H1 (cell line): ENCODE results near the gene KRTAP10-3. TPM values are rescaled to one million over a fixed set of nuclear protein-coding genes. Genes with fewer than 3 reads are reported as not detected.

ENCODE experiments used
- polyA plus RNA-seq, 7 experiments: library from polyadenylated mRNA; depleted of rRNA in 3 of 7; stranded (reverse) in 5 of 7; unstranded in 2 of 7; fragments of >200 nt in 5 of 7; fragments of 200-250 nt in 2 of 7; gene quantifications; 1 replicate in 5 of 7; 2 replicates in 1 of 7; 4 replicates in 1 of 7; pipeline versions ENCODE4 v1.2.1 to v1.2.3, GENCODE V29; 2011 to 2013; ENCODE audit warnings: missing spikeins in 2 of 7, mixed read lengths in 2 of 7
- total RNA-seq: library from RNA; stranded (reverse); fragmentation: NEBNext Ultra II Directional; extraction: Animal tissue kit (Norgen Biotek cat#: 25700); gene quantifications from 2 replicates; pipeline ENCODE4 v1.2.1, GENCODE V29; 2021

The KRTAP10-3 gene
- total and polyA plus RNA-seq, 2 of the 8 experiments (the other 6 are each of a cell fraction or from before 2014, with no cell fraction given): not detected

Other genes starting within 250 kb of the KRTAP10-3 start
- 10.6 and 11.6 TPM in 2 replicates for gene CFAP410, start 219.4 kb downstream of the KRTAP10-3 start, total RNA-seq
- 12.0 and 20.5 TPM in 2 replicates for gene CFAP410, start 219.4 kb downstream of the KRTAP10-3 start, polyA plus RNA-seq (2011; rRNA removed)
- 0.28 and 0.36 TPM in 2 replicates for gene TRPM2, start 205.2 kb downstream of the KRTAP10-3 start, total RNA-seq
- gene TRPM2, start 205.2 kb downstream of the KRTAP10-3 start, polyA plus RNA-seq (2011; rRNA removed): 0.17 and 0.27 TPM in 2 replicates
- gene LRRC3, start 103.3 kb downstream of the KRTAP10-3 start, total RNA-seq: 5.4 and 5.9 TPM in 2 replicates
- gene LRRC3, start 103.3 kb downstream of the KRTAP10-3 start, polyA plus RNA-seq (2011; rRNA removed): 3.1 and 4.7 TPM in 2 replicates
- gene KRTAP10-1, start 18.6 kb downstream of the KRTAP10-3 start, total RNA-seq: not detected in 2 replicates
- gene KRTAP10-1, start 18.6 kb downstream of the KRTAP10-3 start, polyA plus RNA-seq (2011; rRNA removed): 0.08 TPM in 1 of 2 replicates, not detected in the other
- gene KRTAP10-2, start 7.3 kb downstream of the KRTAP10-3 start, total RNA-seq: not detected in 2 replicates
- gene KRTAP10-2, start 7.3 kb downstream of the KRTAP10-3 start, polyA plus RNA-seq (2011; rRNA removed): 0.06 and 0.11 TPM in 2 replicates
- not detected in 2 replicates for gene KRTAP10-4, start 14.9 kb upstream of the KRTAP10-3 start, total RNA-seq
- gene KRTAP10-4, start 14.9 kb upstream of the KRTAP10-3 start, polyA plus RNA-seq (2011; rRNA removed): not detected in 2 replicates
- not detected in 2 replicates for gene KRTAP10-5, start 21.8 kb upstream of the KRTAP10-3 start, total RNA-seq
- gene KRTAP10-5, start 21.8 kb upstream of the KRTAP10-3 start, polyA plus RNA-seq (2011; rRNA removed): 0.08 and 0.09 TPM in 2 replicates
- not detected in 2 replicates for gene KRTAP10-6, start 33.7 kb upstream of the KRTAP10-3 start, total RNA-seq
- 0.12 and 0.33 TPM in 2 replicates for gene KRTAP10-6, start 33.7 kb upstream of the KRTAP10-3 start, polyA plus RNA-seq (2011; rRNA removed)
- not detected in 2 replicates for gene KRTAP10-7, start 41.8 kb upstream of the KRTAP10-3 start, total RNA-seq
- gene KRTAP10-7, start 41.8 kb upstream of the KRTAP10-3 start, polyA plus RNA-seq (2011; rRNA removed): not detected in 2 replicates
- not detected in 2 replicates for gene KRTAP10-8, start 53.3 kb upstream of the KRTAP10-3 start, total RNA-seq
- not detected in 2 replicates for gene KRTAP10-8, start 53.3 kb upstream of the KRTAP10-3 start, polyA plus RNA-seq (2011; rRNA removed)
- gene KRTAP10-9, start 68.3 kb upstream of the KRTAP10-3 start, total RNA-seq: not detected in 2 replicates
- not detected in 2 replicates for gene KRTAP10-9, start 68.3 kb upstream of the KRTAP10-3 start, polyA plus RNA-seq (2011; rRNA removed)
- not detected in 2 replicates for gene KRTAP10-10, start 78.6 kb upstream of the KRTAP10-3 start, total RNA-seq
- not detected in 2 replicates for gene KRTAP10-10, start 78.6 kb upstream of the KRTAP10-3 start, polyA plus RNA-seq (2011; rRNA removed)
- gene KRTAP10-11, start 87.6 kb upstream of the KRTAP10-3 start, total RNA-seq: not detected in 2 replicates
- gene KRTAP10-11, start 87.6 kb upstream of the KRTAP10-3 start, polyA plus RNA-seq (2011; rRNA removed): not detected in 2 replicates
- gene KRTAP12-4, start 95.9 kb upstream of the KRTAP10-3 start, total RNA-seq: not detected in 2 replicates
- 0.75 TPM in 1 of 2 replicates, not detected in the other for gene KRTAP12-4, start 95.9 kb upstream of the KRTAP10-3 start, polyA plus RNA-seq (2011; rRNA removed)
- gene KRTAP12-3, start 99.1 kb upstream of the KRTAP10-3 start, total RNA-seq: not detected in 2 replicates
- not detected in 2 replicates for gene KRTAP12-3, start 99.1 kb upstream of the KRTAP10-3 start, polyA plus RNA-seq (2011; rRNA removed)
- not detected in 2 replicates for gene KRTAP12-2, start 108.1 kb upstream of the KRTAP10-3 start, total RNA-seq
- 0.46 and 0.50 TPM in 2 replicates for gene KRTAP12-2, start 108.1 kb upstream of the KRTAP10-3 start, polyA plus RNA-seq (2011; rRNA removed)
- gene KRTAP12-1, start 123.4 kb upstream of the KRTAP10-3 start, total RNA-seq: 0.73 TPM in 1 of 2 replicates, not detected in the other
- 0.17 and 0.50 TPM in 2 replicates for gene KRTAP12-1, start 123.4 kb upstream of the KRTAP10-3 start, polyA plus RNA-seq (2011; rRNA removed)
- not detected in 2 replicates for gene KRTAP10-12, start 138.4 kb upstream of the KRTAP10-3 start, total RNA-seq
- not detected in 2 replicates for gene KRTAP10-12, start 138.4 kb upstream of the KRTAP10-3 start, polyA plus RNA-seq (2011; rRNA removed)
- 0.58 and 1.1 TPM in 2 replicates for gene TSPEAR, start 152.8 kb upstream of the KRTAP10-3 start, total RNA-seq
- gene TSPEAR, start 152.8 kb upstream of the KRTAP10-3 start, polyA plus RNA-seq (2011; rRNA removed): 0.89 and 1.5 TPM in 2 replicates
- gene UBE2G2, start 243.0 kb upstream of the KRTAP10-3 start, total RNA-seq: 93.0 and 101 TPM in 2 replicates
- gene UBE2G2, start 243.0 kb upstream of the KRTAP10-3 start, polyA plus RNA-seq (2011; rRNA removed): 96.3 and 145 TPM in 2 replicates